Naive thymus-derived CD4-positive, alpha-beta T cell (primary cell): ENCODE results near the gene ACACA. TPM values are rescaled to one million over a fixed set of nuclear protein-coding genes. Genes with fewer than 3 reads are reported as not detected.
"Not testable (repeated sequence)": the region's sequence is repeated elsewhere in the genome, so short reads cannot be mapped to it uniquely, and the experiment has no call there.

Experiments used
- ATAC-seq: fragments of 150-1000 bp; cut with Tn5 transposase; 2 replicates; pipeline ENCODE4 v1.10.0; 2021; ENCODE audit warnings: mild to moderate bottlenecking, moderate library complexity
- CTCF ChIA-PET: fragments of 350-600 bp; sonication (Branson Sonifier 250); formaldehyde crosslinking; loops from one replicate; lab custom pipeline; 2021; ENCODE audit warnings: antibody characterized with exemption; lab: Charles Lee
- POLR2A ChIA-PET: fragments of 350-600 bp; sonication (Branson Sonifier 250); formaldehyde crosslinking; loops from one replicate; lab custom pipeline; 2021; ENCODE audit warnings: antibody characterized with exemption, inconsistent platforms; lab: Charles Lee
- DNase-seq, 9 donors: peaks; one replicate each; pipeline versions ENCODE4 v3.0.0 to v3.0.0-alpha.2; 2020 to 2022; ENCODE audit warnings: mixed read lengths in 1 of 9
- H3K27ac ChIP-seq: one replicate; pipeline ENCODE4 v1.7.0; 2013; ENCODE audit warnings: mild to moderate bottlenecking, low read depth, low read length, moderate library complexity
- H3K27me3 ChIP-seq, 2 donors: one replicate each; pipeline ENCODE4 v1.7.0; 2013; ENCODE audit warnings: low read length in 2 of 2, mild to moderate bottlenecking in 2 of 2, moderate library complexity in 2 of 2; ENCODE audit not compliant: control insufficient read depth in 2 of 2, insufficient read depth in 2 of 2
- H3K36me3 ChIP-seq, 3 experiments: 1 replicate in 2 of 3; 2 replicates in 1 of 3; pipeline ENCODE4 v1.7.0; 2013; ENCODE audit warnings: low read length in 3 of 3, mild to moderate bottlenecking in 3 of 3, moderate library complexity in 1 of 3; ENCODE audit not compliant: insufficient read depth in 3 of 3, control insufficient read depth in 2 of 3
- H3K4me1 ChIP-seq, 2 donors: one replicate each; pipeline ENCODE4 v1.7.0; 2013; ENCODE audit warnings: low read length in 2 of 2, mild to moderate bottlenecking in 2 of 2, moderate library complexity in 1 of 2; ENCODE audit not compliant: control insufficient read depth in 2 of 2, insufficient read depth in 2 of 2
- H3K4me3 ChIP-seq: 2 replicates; pipeline ENCODE4 v1.7.0; 2013; ENCODE audit warnings: mild to moderate bottlenecking, low read length
- H3K9me3 ChIP-seq, 3 experiments: 1 replicate in 2 of 3; 2 replicates in 1 of 3; pipeline ENCODE4 v1.7.0; 2013; ENCODE audit warnings: low read length in 3 of 3; ENCODE audit not compliant: control insufficient read depth in 2 of 3
- H3K27ac Mint-ChIP-seq, 9 donors: one replicate each; pipeline ENCODE4 v1.8.0; 2020 to 2022; ENCODE audit warnings: mixed read lengths in 9 of 9, mild to moderate bottlenecking in 8 of 9, moderate library complexity in 5 of 9, inconsistent platforms in 2 of 9
- H3K27me3 Mint-ChIP-seq, 5 donors: one replicate each; pipeline ENCODE4 v1.8.0; 2021 to 2022; ENCODE audit warnings: mixed read lengths in 5 of 5, mild to moderate bottlenecking in 1 of 5
- H3K36me3 Mint-ChIP-seq, 5 donors: one replicate each; pipeline ENCODE4 v1.8.0; 2020 to 2022; ENCODE audit warnings: mixed read lengths in 5 of 5, mild to moderate bottlenecking in 3 of 5, inconsistent platforms in 1 of 5
- H3K4me1 Mint-ChIP-seq, 7 donors: one replicate each; pipeline ENCODE4 v1.8.0; 2020 to 2022; ENCODE audit warnings: mixed read lengths in 7 of 7, mild to moderate bottlenecking in 3 of 7, inconsistent platforms in 1 of 7
- H3K4me3 Mint-ChIP-seq, 10 donors: one replicate each; pipeline ENCODE4 v1.8.0; 2020 to 2022; ENCODE audit warnings: mild to moderate bottlenecking in 10 of 10, mixed read lengths in 10 of 10, moderate library complexity in 6 of 10, inconsistent platforms in 2 of 10
- H3K9me3 Mint-ChIP-seq, 11 donors: one replicate each; pipeline ENCODE4 v1.8.0; 2020 to 2022; ENCODE audit warnings: mixed read lengths in 11 of 11, mild to moderate bottlenecking in 4 of 11, inconsistent platforms in 1 of 11, moderate library complexity in 1 of 11
- intact Hi-C, 2 donors: fragments of 100-400 bp; cut with micrococcal nuclease; formaldehyde crosslinking; loops; one replicate each; pipeline ENCODE4 v1.15.1; 2023
- polyA plus RNA-seq, 2 donors: library from polyadenylated mRNA; unstranded; fragments of 300-500 nt; fragmentation: Illumina TruSeq; gene quantifications; one replicate each; pipeline ENCODE4 v1.2.3, GENCODE V29; 2021
- total RNA-seq, 6 experiments: library from RNA in 5 of 6; stranded (reverse) in 5 of 6; gene quantifications; 1 replicate in 5 of 6; 2 replicates in 1 of 6; pipeline ENCODE4 v1.2.3 and lab custom pipeline; 2021 to 2026

ACACA gene
- total RNA-seq (10 to 100 TPM; 13.1 to 47.0 (median 24.0) TPM), polyA plus RNA-seq (1 to 10 TPM; 6.1 to 7.4 TPM), total RNA-seq (lab: John Stamatoyannopoulos, UW) (48.1 reads per million, percentile 70 among the genes with 10 or more reads in this experiment)

DNA sequence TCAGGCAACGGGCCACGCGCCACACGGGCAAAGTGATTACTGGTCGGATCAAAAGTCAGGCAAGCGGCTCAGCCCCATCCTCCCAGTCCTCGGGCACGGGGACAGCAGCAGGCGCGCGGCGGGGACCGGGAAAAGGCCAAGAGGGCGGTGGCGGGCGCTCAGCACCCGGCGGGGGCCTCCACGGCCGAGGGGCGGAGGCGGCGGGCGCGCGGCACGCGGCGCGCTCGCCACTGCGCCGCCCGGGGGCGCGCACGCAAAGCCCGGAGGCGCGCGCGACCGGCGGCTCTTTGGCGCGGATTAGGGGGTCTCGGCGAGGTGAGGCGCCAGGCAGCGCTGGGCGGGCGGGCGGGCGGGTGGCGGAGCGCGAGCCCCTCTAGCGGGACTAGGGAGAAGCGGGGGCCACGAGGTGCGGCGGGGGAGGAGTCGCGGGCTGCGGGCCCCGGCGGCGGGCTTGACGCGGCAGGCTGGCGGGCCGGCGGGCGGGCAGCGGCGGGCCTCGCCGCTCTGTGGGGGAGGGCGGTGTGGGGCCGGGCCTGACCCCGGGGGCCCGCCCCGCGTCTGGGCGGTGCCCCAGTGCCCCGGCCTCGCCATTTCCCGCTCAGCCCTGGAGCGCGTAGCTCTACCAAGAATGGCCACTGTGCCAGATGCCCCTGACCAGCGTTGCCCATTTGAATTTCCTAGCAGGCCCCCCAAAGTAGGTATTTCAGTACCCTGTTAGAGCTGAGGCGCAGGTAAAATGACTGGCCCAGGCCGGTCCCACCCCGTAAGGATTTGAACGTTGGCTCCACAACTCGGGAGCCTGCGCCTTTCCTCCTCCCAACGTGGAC, at the start of gene ACACA, which contains the start of gene TADA2A:
ACACA (minus strand) TSS at position 202 of the 827 bp plus-strand sequence. CDS start 537 bp downstream, outside the sequence.
TADA2A (plus strand) TSS at position 252 of the 827 bp plus-strand sequence. CDS start 4,480 bp downstream, outside the sequence.
- ATAC-seq (peak; percentile 95), DNase-seq (peak; percentile 52 to 86 (median 65))
- Histone ChIP-seq H3K27me3 (no peaks in the 10 kb centered on the region), H3K27ac (peak within 1 kb of the TSS; percentile 73), H3K9me3 (no peaks in the 10 kb centered on the region), H3K36me3 (peaks cover 0 to 12% (median 4%) of the 10 kb centered on the region in 3 experiments), H3K4me1 (peaks cover 5 to 11% of the 10 kb centered on the region in 2 donors), H3K4me3 (peak within 1 kb of the TSS; percentile 99)
- peak within 1 kb of the TSS; percentile 94 to 98 (median 96) for H3K4me3 Mint-ChIP-seq
- ChIA-PET CTCF (no interaction called here), POLR2A (interaction anchor here (0.5 to 0.7 kb wide), 2 partner anchors 10 to 202 kb away, joined by 3 to 4 read pairs; no protein-coding TSS in a partner anchor)
- peaks cover 15 to 55% (median 46%) of the 10 kb centered on the region in 7 donors for H3K4me1 Mint-ChIP-seq
- H3K27ac Mint-ChIP-seq, result peak within 1 kb of the TSS; percentile 84 to 98 (median 90)
- peaks cover 0 to 2% (median 0%) of the 10 kb centered on the region in 11 donors for H3K9me3 Mint-ChIP-seq
- intact Hi-C loops, result loop anchor here (1.0 to 10.0 kb wide), 8 partner anchors 34 to 944 kb away; partner anchors contain the start of genes DUSP14 (in 1 of the 2), MRM1 (in 1 of the 2), SOCS7 (in 1 of the 2) and SYNRG (in 1 of the 2)
- no peaks in the 10 kb centered on the region for H3K27me3 Mint-ChIP-seq
- H3K36me3 Mint-ChIP-seq, result peaks cover 0 to 21% (median 0%) of the 10 kb centered on the region in 5 donors

DNA sequence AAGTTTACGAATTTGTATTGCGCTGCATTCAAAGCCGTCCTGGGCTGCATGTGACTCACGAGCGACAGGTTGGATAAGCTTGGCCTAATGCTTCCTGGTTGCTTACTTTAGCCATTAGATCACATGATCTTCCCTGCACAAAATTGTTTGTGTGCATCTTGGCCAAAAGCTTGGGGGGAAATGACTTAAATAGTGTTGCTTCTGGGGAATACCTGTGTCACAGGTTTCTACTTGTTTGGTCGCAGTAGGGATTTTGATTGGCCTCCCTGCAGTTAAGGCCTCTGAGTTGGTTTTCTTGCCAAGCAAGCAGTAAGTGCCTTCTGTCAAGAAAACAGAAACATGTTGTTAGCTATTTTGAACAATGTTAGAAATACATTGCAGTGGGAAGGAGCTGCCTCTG, 43.5 kb upstream of the ACACA start:
- peaks cover 0 to 26% (median 13%) of the 10 kb centered on the region in 3 experiments for H3K36me3 ChIP-seq
- Mint-ChIP-seq H3K4me3 (no peak overlapping the region), H3K9me3 (no peaks in the 10 kb centered on the region), H3K27ac (no peak overlapping the region), H3K36me3 (peaks cover 0 to 38% (median 12%) of the 10 kb centered on the region in 5 donors), H3K4me1 (peaks cover 0 to 4% (median 0%) of the 10 kb centered on the region in 7 donors), H3K27me3 (no peaks in the 10 kb centered on the region)
- ATAC-seq, result no peak
- H3K4me3 ChIP-seq, result no peak overlapping the region
- H3K4me1 ChIP-seq, result no peaks in the 10 kb centered on the region
- no peak overlapping the region for H3K27ac ChIP-seq
- no peak for DNase-seq
- intact Hi-C loops, result no loop called here
- no peaks in the 10 kb centered on the region for H3K27me3 ChIP-seq
- ChIA-PET CTCF (no interaction called here), POLR2A (no interaction called here)
- no peaks in the 10 kb centered on the region for H3K9me3 ChIP-seq

DNA sequence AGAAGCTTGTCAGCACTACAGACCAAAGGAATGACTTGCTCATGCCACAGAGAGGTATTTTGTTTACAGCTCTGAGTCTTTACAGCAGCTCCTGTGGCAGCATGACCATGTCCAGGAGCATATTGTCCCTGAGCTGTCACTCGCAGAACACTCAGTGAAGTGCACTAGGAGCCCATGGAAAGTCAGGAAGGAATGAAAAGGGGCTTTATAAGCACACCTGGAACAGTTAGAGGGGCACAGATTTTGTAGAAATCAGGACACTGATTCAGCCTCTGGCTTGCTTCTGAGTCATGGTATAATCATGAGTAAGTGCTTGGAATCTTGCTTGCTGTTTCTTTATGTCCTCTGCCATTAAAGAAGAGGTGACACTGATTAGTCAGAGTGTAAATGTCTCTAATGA, 41.0 kb upstream of the ACACA start:
- H3K36me3 Mint-ChIP-seq, result peaks cover under 1 to 40% (median 21%) of the 10 kb centered on the region in 5 donors
- H3K9me3 Mint-ChIP-seq, result no peaks in the 10 kb centered on the region
- no peak overlapping the region for H3K4me3 Mint-ChIP-seq
- ChIA-PET POLR2A (no interaction called here), CTCF (no interaction called here)
- H3K4me1 ChIP-seq, result no peaks in the 10 kb centered on the region
- no peak overlapping the region for H3K4me3 ChIP-seq
- H3K27me3 ChIP-seq, result no peaks in the 10 kb centered on the region
- H3K27ac ChIP-seq, result no peak overlapping the region
- ATAC-seq, result no peak
- no peaks in the 10 kb centered on the region for H3K9me3 ChIP-seq
- intact Hi-C loops, result no loop called here
- peaks cover 1 to 44% (median 17%) of the 10 kb centered on the region in 3 experiments for H3K36me3 ChIP-seq
- peaks cover 0 to 6% (median 0%) of the 10 kb centered on the region in 7 donors for H3K4me1 Mint-ChIP-seq
- H3K27ac Mint-ChIP-seq, result no peak overlapping the region
- no peak for DNase-seq
- no peaks in the 10 kb centered on the region for H3K27me3 Mint-ChIP-seq

DNA sequence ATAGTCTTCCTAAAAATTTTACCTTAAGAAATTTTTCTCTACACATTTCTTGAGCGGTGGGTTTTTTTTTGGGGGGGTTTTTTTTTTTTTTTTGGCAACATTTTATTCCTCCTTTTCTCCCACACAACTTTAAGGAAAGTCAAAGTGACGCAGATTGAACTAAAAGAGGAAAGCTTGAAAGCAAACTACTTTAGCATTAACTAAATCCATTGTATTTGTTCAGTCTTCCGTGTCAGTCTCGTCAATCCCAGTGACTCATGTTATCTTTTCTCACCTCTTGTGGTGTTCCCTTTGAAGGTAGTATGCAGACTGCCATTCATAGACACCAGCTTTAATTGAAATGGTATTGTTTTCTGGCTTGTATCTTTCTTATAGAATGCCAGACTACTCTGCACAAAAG, 39.4 kb upstream of the ACACA start:
- Histone ChIP-seq H3K4me1 (no peaks in the 10 kb centered on the region), H3K9me3 (no peaks in the 10 kb centered on the region), H3K27me3 (no peaks in the 10 kb centered on the region), H3K4me3 (no peak overlapping the region), H3K36me3 (peaks cover 10 to 59% (median 17%) of the 10 kb centered on the region in 3 experiments), H3K27ac (no peak overlapping the region)
- no peaks in the 10 kb centered on the region for H3K9me3 Mint-ChIP-seq
- CTCF ChIA-PET, result no interaction called here
- H3K36me3 Mint-ChIP-seq, result peaks cover 4 to 47% (median 19%) of the 10 kb centered on the region in 5 donors
- H3K4me1 Mint-ChIP-seq, result peaks cover 0 to 6% (median 0%) of the 10 kb centered on the region in 7 donors
- H3K27me3 Mint-ChIP-seq, result no peaks in the 10 kb centered on the region
- ATAC-seq (no peak), DNase-seq (no peak)
- intact Hi-C loops, result no loop called here
- no peak overlapping the region for H3K27ac Mint-ChIP-seq
- no peak overlapping the region for H3K4me3 Mint-ChIP-seq
- POLR2A ChIA-PET, result interaction anchor here (0.6 to 1.0 kb wide), 2 partner anchors 12 to 43 kb away, joined by 3 read pairs; no protein-coding TSS in a partner anchor

DNA sequence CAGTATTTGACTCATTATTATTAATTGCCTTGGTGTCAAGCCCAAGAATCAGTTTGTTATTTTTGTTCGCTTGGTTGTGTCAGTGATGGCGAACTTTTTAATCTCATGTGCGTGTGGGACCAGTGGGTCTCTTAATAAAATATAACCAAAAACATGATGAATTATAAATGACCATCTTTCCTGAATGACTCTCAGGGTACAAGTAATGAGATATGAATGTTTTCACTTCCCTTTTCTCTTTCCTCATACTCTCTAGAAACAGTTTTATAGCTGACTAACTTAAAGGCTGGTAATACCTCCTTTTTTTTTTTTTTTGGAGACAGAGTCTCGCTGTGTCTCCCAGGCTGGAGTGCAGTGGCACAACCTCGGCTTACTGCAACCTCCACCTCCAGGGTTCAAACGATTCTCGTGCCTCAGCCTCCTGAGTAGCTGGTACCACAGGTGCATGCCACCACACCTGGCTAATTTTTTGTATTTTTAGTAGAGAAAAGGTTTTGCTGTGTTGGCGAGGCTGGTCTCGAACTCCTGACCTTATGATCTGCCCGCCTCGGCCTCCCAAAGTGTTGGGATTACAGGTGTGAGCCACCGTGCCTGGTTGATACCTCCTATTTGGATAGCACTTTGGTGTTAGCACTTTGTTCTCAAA, 34.9 kb upstream of the ACACA start:
- H3K27ac ChIP-seq, H3K9me3 Mint-ChIP-seq, intact Hi-C loops, CTCF ChIA-PET, DNase-seq, H3K4me3 Mint-ChIP-seq, H3K27me3 ChIP-seq, POLR2A ChIA-PET, H3K4me1 ChIP-seq, H3K4me3 ChIP-seq, H3K27ac Mint-ChIP-seq, H3K9me3 ChIP-seq, H3K27me3 Mint-ChIP-seq, ATAC-seq: not testable (repeated sequence)
- peaks cover 0 to 16% (median 0%) of the 10 kb centered on the region in 7 donors for H3K4me1 Mint-ChIP-seq
- H3K36me3 Mint-ChIP-seq, result peaks cover 0 to 48% (median 24%) of the 10 kb centered on the region in 5 donors
- H3K36me3 ChIP-seq, result peaks cover 10 to 57% (median 16%) of the 10 kb centered on the region in 3 experiments

DNA sequence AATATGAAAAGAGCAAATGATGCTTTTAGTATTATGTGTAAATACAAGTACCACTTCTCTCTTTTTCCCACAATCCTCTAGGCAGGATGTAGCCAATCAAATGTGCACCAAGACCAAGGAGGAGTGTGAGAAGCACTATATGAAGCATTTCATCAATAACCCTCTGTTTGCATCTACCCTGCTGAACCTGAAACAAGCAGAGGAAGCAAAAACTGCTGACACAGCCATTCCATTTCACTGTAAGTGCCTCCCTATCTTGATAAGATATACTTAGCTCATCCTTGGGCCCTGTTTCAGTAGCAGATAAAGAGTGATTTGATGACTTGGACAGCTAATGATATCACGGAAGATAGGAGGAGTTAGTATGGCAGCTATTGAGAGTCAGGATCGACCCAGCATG, 33.8 kb upstream of the ACACA start:
- Histone ChIP-seq H3K9me3 (no peaks in the 10 kb centered on the region), H3K36me3 (peaks cover 10 to 55% (median 12%) of the 10 kb centered on the region in 3 experiments), H3K27me3 (no peaks in the 10 kb centered on the region), H3K4me1 (no peaks in the 10 kb centered on the region), H3K4me3 (no peak overlapping the region), H3K27ac (no peak overlapping the region)
- peak overlapping the region in 1 of 9 donors; percentile 0 for H3K27ac Mint-ChIP-seq
- H3K4me1 Mint-ChIP-seq, result peaks cover 0 to 16% (median 0%) of the 10 kb centered on the region in 7 donors
- no peaks in the 10 kb centered on the region for H3K9me3 Mint-ChIP-seq
- H3K4me3 Mint-ChIP-seq, result no peak overlapping the region
- ChIA-PET POLR2A (no interaction called here), CTCF (interaction anchor here (0.7 kb wide), 1 partner anchor 154 kb away, joined by 3 read pairs; no protein-coding TSS in a partner anchor)
- DNase-seq (no peak), ATAC-seq (no peak)
- peaks cover 0 to 47% (median 28%) of the 10 kb centered on the region in 5 donors for H3K36me3 Mint-ChIP-seq
- no peaks in the 10 kb centered on the region for H3K27me3 Mint-ChIP-seq
- intact Hi-C loops, result no loop called here
